Activated gamma-delta T cell (primary cell): ENCODE measurements around the gene PIEZO2.
"Not testable (repeated sequence)": the region's sequence is repeated elsewhere in the genome, so short reads cannot be mapped to it uniquely, and the experiment has no call there.

ENCODE experiments used
- DNase-seq: peaks from one replicate; lab custom pipeline; 2025; lab: John Stamatoyannopoulos, UW

PIEZO2 gene

GRCh38 chr18:10846657-10847407 is 302.5 kb downstream of the PIEZO2 start:
- DNase-seq, result no peak

- not testable (repeated sequence) for DNase-seq
Observed at GRCh38 chr18:10846035-10846434, 303.3 kb downstream of the PIEZO2 start.

GRCh38 chr18:10843565-10843964 is 305.8 kb downstream of the PIEZO2 start:
- DNase-seq, result no peak

- DNase-seq, result no peak
Observed at GRCh38 chr18:10842861-10843260, 306.5 kb downstream of the PIEZO2 start.

- no peak for DNase-seq
Observed at GRCh38 chr18:10842371-10842770, 307.0 kb downstream of the PIEZO2 start.

GRCh38 chr18:10841203-10841602 is 308.2 kb downstream of the PIEZO2 start:
- no peak for DNase-seq

GRCh38 chr18:10840743-10841142 is 308.6 kb downstream of the PIEZO2 start:
- DNase-seq, result no peak

GRCh38 chr18:10839421-10839820 is 309.9 kb downstream of the PIEZO2 start:
- no peak for DNase-seq

GRCh38 chr18:10838553-10838952 is 310.8 kb downstream of the PIEZO2 start:
- DNase-seq, result no peak

GRCh38 chr18:10834128-10834815 is 315.1 kb downstream of the PIEZO2 start:
- no peak for DNase-seq

GRCh38 chr18:10833656-10834055 is 315.7 kb downstream of the PIEZO2 start:
- DNase-seq, result no peak

- DNase-seq, result no peak
Observed at GRCh38 chr18:10826400-10826799, 323.0 kb downstream of the PIEZO2 start.

- DNase-seq, result no peak
Observed at GRCh38 chr18:10822456-10822855, 326.9 kb downstream of the PIEZO2 start.

GRCh38 chr18:10820681-10821080 is 328.7 kb downstream of the PIEZO2 start:
- no peak for DNase-seq

GRCh38 chr18:10814336-10814735 is 335.0 kb downstream of the PIEZO2 start:
- DNase-seq, result no peak

- no peak for DNase-seq
Observed at GRCh38 chr18:10805587-10806118, 343.7 kb downstream of the PIEZO2 start.

- DNase-seq, result no peak
Observed at GRCh38 chr18:10804126-10804525, 345.2 kb downstream of the PIEZO2 start.

- DNase-seq, result no peak
Observed at GRCh38 chr18:10798727-10799550, 350.4 kb downstream of the PIEZO2 start.

- DNase-seq, result no peak
Observed at GRCh38 chr18:10797896-10798295, 351.5 kb downstream of the PIEZO2 start.

- DNase-seq, result no peak
Observed at GRCh38 chr18:10794771-10795170, 354.6 kb downstream of the PIEZO2 start.

- DNase-seq, result no peak
Observed at GRCh38 chr18:10793730-10794370, 355.5 kb downstream of the PIEZO2 start.

- DNase-seq, result no peak
Observed at GRCh38 chr18:10792181-10792580, 357.2 kb downstream of the PIEZO2 start.
